Effector CD8-positive, alpha-beta T cell (primary cell): ENCODE measurements around the gene PTPN1.

Experiments
- DNase-seq: peaks from one replicate; lab custom pipeline; 2025; lab: John Stamatoyannopoulos, UW

PTPN1 gene

DNA sequence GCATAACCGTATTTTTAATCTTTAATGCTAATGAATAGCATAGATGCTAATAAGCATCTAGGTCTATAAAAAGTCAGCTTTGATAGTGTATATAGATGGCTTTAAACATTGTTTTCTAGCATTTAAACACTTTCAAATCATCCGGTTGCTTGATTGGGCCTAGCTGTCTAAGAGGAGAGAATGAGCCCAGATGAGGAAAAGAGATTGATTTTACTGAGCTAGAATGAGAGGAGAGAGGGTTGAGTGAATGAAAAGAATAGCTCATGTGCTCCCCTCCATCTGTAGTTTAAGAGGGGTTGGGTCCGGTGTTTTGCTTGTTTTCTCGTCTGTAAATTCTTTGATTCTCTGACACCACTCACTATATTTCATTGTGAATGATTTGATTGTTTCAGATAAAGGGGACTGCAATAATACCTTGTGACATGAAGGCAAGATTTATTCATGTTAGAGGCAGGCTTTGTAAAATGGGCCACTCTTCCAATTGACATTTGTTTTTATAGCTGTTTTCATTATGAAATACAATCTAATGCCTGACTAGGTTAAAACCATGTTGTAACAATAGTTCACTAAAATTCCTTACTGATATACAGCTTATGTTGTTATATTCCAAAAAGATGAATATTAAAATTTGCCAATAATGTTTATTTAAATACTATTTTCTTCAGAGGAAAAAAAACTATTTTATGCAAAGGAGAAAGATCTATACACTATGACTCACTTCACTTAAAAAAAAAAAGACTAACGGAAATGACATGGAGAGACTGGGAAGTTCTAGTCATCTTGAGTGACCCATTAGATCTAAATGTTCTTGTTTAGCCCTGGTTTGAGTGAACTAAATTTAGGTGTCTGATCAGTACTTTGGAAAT lies 3.2 kb downstream of the PTPN1 start:
- DNase-seq = no peak

DNA sequence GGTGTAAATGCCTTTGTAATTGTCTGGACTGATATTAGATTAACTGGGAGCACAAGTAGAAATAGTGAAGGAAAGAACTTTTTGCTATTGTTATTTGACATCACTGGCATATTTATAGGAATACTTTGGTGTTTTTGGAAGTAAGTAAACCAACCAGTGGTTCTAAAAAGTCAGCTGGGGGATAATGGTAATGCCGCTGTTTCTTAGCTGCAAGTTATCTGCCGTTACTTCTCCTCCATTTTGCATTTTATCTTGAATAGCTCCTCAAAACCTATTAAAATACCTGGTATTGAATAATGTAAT lies 3.8 kb downstream of the PTPN1 start:
- DNase-seq = no peak

DNA sequence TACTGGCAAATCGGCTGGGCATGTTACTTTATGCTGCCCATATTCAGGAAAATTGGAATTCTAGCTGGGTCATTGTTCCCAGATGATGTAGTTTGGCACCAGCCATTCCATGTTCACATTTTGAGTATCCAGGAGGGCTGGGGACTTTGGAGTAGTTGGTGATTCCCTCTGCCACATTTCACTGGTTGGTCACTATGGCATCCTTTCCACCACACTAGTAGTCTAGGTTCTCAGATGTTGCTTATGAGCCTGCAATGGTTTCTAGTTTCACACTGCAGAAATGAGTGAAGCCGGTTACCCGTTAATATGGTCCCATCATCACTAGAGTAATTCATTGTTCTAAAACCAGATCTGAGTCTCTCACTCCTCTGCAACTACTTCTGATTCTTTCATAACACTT lies 4.6 kb downstream of the PTPN1 start:
- no peak for DNase-seq

DNA sequence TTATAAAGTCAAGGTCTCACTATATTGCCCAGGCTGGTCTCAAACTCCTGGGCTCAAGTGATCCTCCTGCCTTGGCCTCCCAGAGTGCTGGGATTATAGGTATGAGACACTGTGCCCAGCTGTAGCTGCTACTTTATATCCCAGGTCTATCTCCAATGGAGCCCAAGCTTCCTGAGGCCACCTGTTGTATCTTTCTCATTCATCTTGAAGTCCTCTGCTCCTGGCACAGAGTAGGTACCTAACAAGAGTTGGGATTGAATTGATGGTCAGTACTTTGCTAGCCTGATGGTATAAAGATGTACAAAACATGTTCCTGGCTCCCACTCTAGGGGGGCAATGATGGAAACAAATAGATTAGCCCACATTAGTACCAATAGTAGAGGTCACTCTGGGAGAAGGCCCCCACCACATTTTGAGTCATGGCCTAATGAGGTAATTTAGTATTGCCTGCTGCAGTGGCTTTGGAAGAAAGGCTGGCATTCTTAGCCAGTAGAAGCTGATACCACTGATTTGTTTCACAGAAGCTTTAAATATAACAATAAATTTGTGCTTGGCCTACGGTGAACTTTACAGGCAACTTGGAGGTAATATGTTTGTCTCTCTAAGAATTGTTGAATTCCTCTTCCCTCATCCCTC lies 5.4 kb downstream of the PTPN1 start:
- no peak for DNase-seq

DNA sequence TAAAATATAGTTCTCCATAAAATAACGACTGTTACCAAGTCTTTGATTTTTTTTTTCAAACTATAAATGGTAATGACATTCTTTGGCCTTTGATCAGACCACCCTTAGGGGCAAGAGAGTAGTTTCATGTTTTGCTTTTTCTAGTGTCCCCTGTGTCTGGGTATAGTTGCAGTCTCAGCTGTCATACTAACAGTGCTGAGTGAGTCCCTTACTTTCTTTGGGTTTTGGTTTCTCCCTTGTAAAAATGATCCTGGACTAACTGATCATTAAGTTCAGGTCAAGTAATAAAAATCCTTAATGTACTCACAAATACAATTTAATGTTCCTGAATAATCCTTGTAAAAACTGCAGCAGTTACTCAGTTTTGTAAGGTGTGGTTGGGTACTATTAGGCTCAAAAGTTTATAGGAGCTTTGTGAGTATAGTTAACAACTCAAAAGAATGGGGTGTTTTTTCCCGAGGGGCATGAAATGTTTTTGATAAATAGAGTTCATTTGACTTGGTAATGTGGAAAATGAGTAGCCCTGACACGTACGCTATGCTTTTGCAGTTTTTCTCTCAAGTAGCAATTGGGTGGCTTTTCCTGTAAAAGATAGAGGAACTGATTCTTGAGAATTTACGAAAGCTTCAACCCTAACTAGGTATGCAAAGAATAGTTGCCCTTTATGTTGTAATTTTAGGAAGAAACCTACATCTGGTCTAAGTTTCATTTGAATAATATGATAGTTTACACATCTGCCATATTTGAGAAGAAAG lies 6.2 kb downstream of the PTPN1 start:
- DNase-seq = no peak

DNA sequence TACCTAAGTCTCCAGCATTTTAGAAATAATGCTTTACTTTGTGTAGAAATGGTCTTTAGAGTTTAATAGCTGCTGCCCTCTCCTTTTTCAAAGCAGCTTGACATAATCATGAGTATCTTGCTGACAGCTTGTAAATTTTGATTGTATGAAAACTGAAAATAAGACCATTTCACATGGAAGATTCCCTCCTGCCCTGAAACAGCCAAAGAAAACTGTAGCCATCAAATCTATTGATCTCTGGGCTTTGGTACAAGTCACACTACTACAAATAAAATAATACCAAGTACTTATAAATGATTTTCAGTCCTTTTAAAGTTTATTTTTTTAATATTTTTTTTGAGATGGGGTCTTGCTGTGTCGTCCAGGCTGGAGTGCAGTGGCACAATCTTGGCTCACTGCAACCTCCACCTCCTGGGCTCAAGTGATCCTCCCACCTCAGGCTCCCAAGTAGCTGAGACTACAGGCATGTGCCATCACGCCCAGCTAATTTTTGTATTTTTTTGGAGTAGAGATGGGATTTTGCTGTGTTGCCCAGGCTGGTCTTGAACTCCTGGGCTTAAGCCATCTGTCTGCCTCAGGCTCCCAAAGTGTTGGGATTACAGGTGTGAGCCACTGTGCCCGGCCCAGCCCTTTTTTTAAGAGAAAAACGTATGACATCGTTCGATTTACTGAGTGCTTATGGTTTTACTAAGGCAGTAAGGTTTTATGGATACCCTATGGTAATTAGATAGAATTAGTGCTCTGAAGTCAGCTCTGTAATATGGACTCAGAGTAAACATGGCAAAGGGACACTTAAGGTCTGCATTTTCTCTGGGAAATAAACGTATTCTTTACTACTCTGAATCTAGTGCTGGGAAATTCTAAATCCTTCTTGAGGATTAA lies 7.0 kb downstream of the PTPN1 start:
- DNase-seq = no peak

DNA sequence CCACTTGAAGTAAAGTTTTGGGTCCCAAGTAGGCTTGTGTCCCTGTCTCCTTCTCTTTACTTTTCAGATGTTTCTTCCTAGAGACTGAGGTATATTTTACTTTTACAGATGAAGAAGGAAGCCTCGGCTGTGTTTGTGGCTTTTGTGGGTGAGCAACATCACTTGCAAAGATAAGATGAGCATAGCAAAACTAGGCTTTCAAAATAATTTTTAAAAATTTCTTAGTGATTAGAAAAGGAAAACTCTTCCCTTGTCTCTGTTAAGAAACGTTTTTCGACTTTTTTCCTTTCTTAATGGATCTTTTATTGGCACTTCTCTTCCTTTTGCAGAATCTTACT lies 7.6 kb downstream of the PTPN1 start:
- DNase-seq = no peak

DNA sequence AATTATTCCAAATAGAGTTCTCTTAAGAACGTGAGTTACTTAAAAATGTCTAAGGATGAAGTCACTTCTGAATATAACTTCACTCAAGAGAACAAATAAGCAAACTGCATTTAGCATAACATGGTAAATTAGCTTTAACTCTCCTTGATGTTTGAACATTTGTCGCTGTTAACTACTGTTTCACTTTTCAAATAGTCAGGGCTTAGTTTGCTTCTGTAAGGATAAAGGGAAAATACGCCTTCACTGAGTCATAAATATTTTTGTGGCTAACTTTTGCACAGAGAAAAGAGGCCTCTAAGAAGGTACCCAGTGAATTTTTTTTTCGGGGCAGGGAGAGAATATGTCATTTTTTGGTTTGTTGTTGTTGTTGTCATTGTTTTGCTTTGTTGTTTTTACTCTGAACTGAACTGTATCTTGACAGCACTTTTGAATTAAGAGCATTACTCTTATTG lies 8.1 kb downstream of the PTPN1 start:
- DNase-seq = no peak

DNA sequence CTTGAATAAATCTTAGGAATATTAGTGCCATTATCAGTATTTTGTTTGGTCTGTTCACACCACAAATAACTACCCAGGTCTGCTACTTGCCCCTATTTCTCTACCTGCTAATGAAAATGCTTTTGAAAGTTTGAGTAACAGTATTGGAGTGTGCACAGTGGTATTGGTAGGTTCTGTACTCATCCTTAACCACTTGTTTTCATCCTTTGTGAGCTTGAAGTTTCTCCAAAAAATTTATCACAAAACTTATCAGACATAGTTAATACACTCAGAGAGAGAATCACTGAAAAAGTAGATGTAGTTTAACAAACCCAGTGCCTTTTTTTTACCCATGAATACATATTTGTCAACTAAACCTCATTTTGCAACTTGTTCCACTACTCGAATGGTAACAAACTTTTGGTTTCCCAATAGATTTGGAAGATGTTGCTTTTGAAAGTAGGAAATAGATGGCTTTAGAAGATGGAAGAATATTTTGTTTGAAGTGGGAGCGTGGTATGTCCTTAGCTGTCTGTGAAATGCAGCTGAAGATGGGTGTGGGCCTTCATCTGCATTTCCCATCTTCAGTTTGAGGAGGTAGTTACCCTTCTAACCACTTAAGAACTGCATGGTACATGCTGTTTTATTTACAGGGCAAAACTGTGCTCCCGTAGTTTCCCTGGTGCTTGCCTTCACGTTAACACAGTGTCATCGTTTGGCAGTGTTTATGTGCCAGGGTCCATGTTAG lies 9.0 kb downstream of the PTPN1 start:
- no peak for DNase-seq

DNA sequence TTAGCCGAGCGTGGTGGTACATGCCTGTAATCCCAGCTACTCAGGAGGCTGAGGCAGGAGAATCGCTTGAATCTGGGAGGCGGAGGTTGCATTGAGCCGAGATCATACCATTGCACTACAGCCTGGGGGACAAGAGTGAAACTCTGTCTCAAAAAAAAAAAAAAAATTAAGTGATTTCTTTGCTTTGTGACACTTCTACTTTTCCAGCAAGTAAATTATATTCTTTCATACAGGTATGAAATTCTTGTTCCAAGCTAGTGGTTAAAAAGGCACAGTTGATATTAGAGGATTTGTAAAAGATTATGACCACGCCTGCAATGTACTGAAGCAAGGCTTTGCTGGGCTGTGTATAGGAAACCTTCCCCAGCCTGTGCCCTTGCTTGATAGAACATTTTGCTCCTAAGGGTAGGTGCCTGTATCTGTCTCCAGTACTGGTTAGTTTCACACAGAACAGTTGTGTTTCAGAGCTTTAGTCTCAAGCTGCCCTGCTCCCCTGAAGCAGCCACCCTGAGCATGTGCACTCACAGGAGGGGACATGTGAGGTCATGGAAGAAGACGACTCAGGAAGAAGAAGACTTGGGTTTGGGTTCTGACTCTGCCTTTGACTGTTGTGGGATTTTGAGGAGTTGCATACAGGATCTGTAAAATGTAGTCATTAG lies 10.2 kb downstream of the PTPN1 start:
- no peak for DNase-seq

DNA sequence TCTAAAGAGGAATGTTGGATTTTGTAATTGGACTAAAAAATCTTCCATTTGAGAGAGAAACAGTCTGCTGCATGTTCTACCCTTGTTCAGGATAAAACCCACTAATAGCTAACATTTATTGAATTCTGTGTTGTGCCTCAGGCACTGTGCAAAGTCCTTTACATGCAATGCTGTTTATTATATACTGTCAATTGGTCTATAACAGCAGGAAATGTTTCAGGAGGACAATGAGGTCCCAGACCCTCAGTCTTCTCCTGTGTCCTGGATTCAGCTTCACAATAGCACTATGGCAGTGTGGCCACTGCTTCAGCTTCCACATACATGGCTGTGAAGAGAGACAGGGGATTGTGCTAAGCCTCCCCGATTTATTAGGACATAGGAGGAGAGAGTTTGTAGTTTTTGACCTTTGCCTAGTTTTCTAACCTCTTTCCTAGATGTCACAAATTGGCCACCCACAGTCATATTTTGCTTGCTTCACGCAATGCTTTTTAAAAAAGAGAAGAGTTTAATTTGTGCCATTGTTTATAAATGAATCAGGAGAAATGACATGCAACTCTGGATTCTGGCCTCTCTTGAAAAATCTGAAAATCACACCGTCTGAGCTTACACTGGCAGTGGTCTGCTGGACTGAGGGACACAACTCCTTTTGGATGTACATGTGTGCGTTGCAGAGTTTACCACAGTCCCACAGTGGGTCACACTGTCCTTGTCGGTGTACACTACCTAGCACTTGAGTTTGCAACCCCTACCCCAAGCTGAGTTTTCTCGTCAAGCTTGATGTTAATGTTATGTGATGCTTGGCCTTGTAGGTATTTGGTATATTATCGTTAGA lies 11.3 kb downstream of the PTPN1 start:
- no peak for DNase-seq

DNA sequence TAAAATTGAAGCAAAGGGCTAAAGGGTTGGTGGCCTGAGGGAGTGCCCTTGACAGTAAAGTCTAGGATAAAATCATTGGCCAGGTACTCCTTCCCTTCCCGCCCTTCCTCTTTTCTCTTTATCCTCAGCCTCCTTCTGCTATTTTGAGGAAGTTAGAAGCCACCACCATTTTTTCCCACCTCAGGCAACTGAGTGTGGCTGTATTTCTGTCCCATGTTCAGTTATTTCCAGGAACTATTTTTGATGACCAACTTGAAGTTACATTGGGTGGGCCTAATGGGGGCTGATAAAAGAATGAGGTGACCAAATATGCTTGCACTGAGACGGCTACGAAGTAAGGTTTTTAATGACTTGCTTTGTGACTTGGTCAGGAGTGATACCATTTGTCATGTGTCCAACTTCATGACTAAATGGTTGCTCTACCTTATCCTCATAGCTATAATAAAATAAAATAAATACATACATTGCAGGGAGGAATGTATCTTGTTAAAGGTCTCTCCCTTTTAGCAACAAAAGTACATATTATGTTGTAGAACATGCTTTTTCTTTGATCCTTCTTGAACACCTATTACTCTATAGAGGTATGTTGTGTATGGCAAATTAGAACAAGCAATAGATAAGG lies 12.0 kb downstream of the PTPN1 start:
- DNase-seq = no peak

DNA sequence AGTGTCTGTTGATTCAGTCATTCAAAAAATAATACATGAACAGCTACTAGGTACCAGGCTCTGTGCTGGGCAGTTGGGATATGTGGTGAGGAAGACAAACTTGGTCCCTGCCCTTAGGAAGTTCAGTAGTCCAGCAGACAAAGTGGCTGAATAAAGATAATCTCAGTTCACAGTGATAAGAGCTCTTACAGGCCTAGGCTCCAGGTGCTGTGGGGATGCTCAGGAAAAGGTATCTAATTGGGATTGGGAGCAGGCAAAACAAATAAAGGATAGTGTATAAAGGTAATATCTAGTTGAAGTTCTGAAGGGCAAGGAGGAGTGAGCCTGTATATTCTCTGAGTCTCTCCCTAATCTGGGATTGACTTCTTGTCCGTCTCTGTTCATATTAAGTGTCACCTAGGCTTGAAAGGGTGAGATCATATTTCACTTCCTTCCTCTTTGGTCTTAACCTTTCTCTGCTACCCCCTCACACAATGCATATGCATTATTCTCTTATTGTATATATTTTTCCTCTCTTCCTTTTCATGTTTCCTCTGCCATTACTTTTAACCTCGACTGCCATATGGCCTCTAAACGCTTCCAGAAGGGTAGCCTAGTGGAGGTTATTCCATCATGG lies 13.5 kb downstream of the PTPN1 start:
- DNase-seq = no peak

DNA sequence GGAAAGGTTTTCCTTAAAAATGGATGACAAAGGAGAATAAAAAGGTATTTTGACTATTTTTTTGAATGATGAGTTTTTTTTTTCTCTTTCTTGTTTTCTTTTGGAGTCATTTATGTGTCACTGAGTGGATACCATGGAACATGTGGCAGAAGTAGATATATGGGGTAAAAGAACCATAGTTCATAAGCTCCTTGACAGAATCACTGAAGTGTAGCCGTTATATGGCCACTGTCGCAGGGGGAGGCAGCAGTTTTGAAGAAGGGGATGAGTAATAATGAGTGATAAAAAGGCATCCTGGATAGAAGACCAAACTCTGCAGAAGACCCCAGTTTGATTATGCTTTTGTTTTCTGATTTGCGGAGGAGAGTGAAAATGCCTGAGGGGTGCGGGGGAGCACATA lies 15.5 kb downstream of the PTPN1 start:
- no peak for DNase-seq

DNA sequence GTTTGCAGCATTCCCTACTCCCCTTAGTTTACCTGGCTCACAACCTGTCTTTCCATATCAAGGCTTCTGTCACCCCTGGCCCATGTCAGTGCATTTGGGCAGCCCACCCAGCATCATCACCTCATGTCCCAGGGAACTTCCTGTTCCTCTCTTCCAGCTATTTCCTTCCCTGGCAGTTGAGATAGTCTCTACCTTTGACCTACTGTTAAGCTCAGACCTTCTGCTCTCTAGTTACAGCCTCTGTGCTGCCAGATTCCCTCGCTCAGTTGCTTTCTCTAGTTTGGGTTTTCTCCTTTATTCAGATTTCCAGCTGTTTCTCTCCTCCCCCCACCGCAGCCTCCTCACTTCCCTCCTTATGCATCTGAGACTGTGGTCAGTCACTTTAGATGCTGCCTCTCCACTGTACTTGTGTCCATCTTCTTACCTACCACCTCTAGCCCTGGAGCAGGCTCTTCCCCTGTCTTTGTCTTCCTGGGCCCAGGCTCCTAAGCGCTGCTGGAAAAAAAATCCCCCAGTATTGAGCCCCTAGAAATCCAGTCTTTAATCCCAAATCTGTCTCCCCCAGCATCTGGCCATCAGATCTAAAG lies 16.3 kb downstream of the PTPN1 start:
- DNase-seq = no peak

DNA sequence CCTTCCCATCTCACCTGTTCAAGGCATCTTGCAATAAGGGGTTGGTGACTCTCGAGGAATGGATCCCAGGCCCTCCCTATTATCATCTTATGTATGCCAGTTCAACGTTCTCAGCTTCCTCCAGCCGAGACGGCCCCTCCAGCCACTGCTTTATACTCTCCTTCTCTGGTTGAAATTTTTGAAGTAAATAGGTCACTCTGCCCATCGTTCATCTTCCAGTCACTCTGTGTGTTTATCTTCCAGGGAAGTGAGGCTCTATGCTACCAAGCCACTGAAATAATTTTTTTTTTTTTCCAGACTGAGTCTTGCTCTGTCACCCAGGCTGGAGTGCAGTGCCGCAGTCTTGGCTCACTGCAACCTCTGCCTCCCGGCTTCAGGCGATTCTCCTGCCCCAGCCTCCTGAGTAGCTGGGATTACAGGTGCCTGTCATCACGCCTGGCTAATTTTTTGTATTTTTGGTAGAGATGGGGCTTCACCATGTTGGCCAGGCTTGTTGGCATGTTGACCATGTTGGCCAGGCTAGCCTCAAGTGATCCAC lies 17.0 kb downstream of the PTPN1 start:
- DNase-seq = no peak

DNA sequence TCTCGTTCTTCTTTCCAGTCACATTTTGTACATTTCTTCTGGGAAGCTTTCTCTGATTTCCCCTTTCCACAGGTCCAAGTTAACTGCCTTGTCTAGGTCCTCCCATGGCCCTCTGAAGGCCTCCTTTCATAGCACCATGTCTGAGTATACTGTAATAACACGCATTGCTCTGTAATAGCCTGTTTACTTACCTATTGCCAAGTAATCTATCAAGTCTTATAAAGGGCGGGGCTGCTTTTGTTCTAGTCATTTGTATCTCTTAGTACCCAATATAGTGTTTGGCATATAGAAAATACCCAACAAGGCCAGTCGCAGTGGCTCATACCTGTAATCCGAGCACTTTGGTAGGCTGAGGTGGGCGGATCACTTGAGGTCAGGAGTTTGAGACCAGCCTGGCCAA lies 17.9 kb downstream of the PTPN1 start:
- no peak for DNase-seq

DNA sequence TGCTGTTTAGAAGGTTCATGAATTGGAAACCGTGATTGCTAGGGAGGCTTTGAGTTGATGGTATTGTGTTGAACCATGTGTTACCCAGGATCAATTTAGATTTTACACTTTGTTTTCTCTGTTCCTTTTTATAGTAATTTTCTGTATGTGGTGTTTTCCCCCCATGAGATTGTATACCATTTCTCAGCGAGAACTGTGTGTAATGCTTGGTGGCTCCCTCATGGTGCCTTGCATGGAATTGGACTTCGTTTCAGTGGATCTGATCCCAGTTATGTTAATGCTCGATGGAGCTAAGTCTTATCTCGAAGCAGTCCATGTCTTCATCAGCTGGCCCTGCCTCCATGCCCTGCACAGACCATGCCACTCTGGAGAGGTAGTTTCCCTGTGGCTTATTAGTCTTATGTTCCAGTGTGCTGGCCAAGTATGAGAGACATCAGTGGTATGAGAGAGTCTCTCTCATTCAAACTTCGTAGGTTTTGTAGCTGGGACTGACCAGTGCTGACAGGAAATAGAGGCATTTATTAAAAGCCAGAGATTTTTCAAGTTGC lies 18.7 kb downstream of the PTPN1 start:
- no peak for DNase-seq
